GM12878 (cell line): Measurements from ENCODE around the gene KLHL22. TPM values are rescaled to one million over a fixed set of nuclear protein-coding genes. Genes with fewer than 3 reads are reported as not detected.

Experiments
- ATAC-seq: fragments of 200-7000 bp; cut with Tn5 transposase; 3 replicates; pipeline ENCODE4 v1.9.1; 2020; ENCODE audit warnings: mild to moderate bottlenecking, moderate library complexity
- BruUV-seq: library from RNA; stranded (reverse); fragments of 400-500 nt; replicated peaks from 2 replicates; lab custom pipeline; 2021; lab: Mats Ljungman, UMichigan
- CTCF ChIA-PET: fragments of 300-600 bp; sonication (Branson Sonifier 250); formaldehyde crosslinking; extraction: SDS; loops from one replicate; lab custom pipeline; 2021; ENCODE audit warnings: inconsistent platforms; lab: Yijun Ruan, JAX
- POLR2A ChIA-PET: fragments of 350-600 bp; formaldehyde crosslinking; extraction: SDS; loops from one replicate; lab custom pipeline; 2021; ENCODE audit warnings: inconsistent platforms; lab: Charles Lee
- RAD21 ChIA-PET: fragments of 300-600 bp; sonication (Branson Sonifier 250); formaldehyde crosslinking; loops from one replicate; lab custom pipeline; 2023; ENCODE audit warnings: antibody characterized with exemption; ENCODE audit not compliant: unreplicated experiment; lab: Charles Lee
- SMC1A ChIA-PET: fragments of 300-600 bp; sonication (Branson Sonifier 250); formaldehyde crosslinking; loops from one replicate; lab custom pipeline; 2023; ENCODE audit not compliant: unreplicated experiment, uncharacterized antibody; lab: Charles Lee
- DNase-seq: peaks from one replicate; pipeline ENCODE4 v3.0.0-alpha.2; 2011; ENCODE audit warnings: low read depth, low spot score
- FAIRE-seq: peaks from 3 replicates; lab custom pipeline; 2011; peaks lifted over from hg19 to GRCh38; lab: Jason Lieb, UNC
- H2AFZ ChIP-seq: 2 replicates; pipeline ENCODE4 v1.6.0; 2011; ENCODE audit warnings: low read depth, low read length, control low read depth; ENCODE audit not compliant: control insufficient read depth
- H3K27ac ChIP-seq: 2 replicates; pipeline ENCODE4 v1.5.1; 2011; ENCODE audit warnings: control low read depth; ENCODE audit not compliant: control insufficient read depth, insufficient read depth
- H3K27me3 ChIP-seq, 2 experiments: replicated peaks in 1 of 2; 2 replicates each; pipeline versions ENCODE4 v1.6.0 to v1.6.1; 2011; ENCODE audit warnings: low read length in 1 of 2; ENCODE audit not compliant: control insufficient read depth in 2 of 2, insufficient read depth in 2 of 2
- H3K36me3 ChIP-seq, 2 experiments: 2 replicates each; pipeline ENCODE4 v1.5.1; 2011; ENCODE audit warnings: low read length in 1 of 2; ENCODE audit not compliant: control insufficient read depth in 2 of 2, insufficient read depth in 2 of 2
- H3K4me1 ChIP-seq: 2 replicates; pipeline ENCODE4 v1.6.1; 2011; ENCODE audit warnings: mild to moderate bottlenecking, low read length, moderate library complexity, mixed read lengths; ENCODE audit not compliant: control insufficient read depth, insufficient read depth
- H3K4me2 ChIP-seq: 2 replicates; pipeline ENCODE4 v1.6.0; 2011; ENCODE audit warnings: control low read depth; ENCODE audit not compliant: control insufficient read depth, insufficient read depth
- H3K4me3 ChIP-seq: fragments of 200-600 bp; sonication (generic); 2 replicates; pipeline ENCODE4 v1.5.1; 2016
- H3K79me2 ChIP-seq: 2 replicates; pipeline ENCODE4 v1.6.0; 2011; ENCODE audit warnings: low read length; ENCODE audit not compliant: control insufficient read depth, insufficient read depth
- H3K9ac ChIP-seq: 2 replicates; pipeline ENCODE4 v1.8.0; 2011; ENCODE audit warnings: low read length, control low read depth, mixed read lengths; ENCODE audit not compliant: control insufficient read depth, insufficient read depth
- H3K9me3 ChIP-seq: replicated peaks from 3 replicates; pipeline ENCODE4 v1.5.1; 2011; ENCODE audit warnings: mild to moderate bottlenecking, low read length; ENCODE audit not compliant: control insufficient read depth, insufficient read depth
- H4K20me1 ChIP-seq: 2 replicates; pipeline ENCODE4 v1.6.0; 2011; ENCODE audit not compliant: control insufficient read depth, insufficient read depth
- CHD4 ChIP-seq: fragments of 200-600 bp; sonication (generic); IDR thresholded peaks from 2 replicates; pipeline ENCODE4 v1.6.1; 2016; ENCODE audit warnings: mild to moderate bottlenecking
- CREB1 ChIP-seq: IDR thresholded peaks from 2 replicates; pipeline ENCODE4 v1.6.1; 2012; ENCODE audit warnings: low read depth, mild to moderate bottlenecking, inconsistent platforms
- EED ChIP-seq: sonication (generic); IDR thresholded peaks from 2 replicates; pipeline ENCODE4 v1.6.1; 2016; ENCODE audit warnings: antibody characterized with exemption, low read depth
- EGR1 ChIP-seq, 2 experiments: IDR thresholded peaks; 1 replicate in 1 of 2; 2 replicates in 1 of 2; pipeline ENCODE4 v1.6.1; 2011 to 2012; ENCODE audit warnings: low read depth in 2 of 2, low read length in 2 of 2, borderline replicate concordance in 1 of 2, mild to moderate bottlenecking in 1 of 2, moderate library complexity in 1 of 2
- HDGF ChIP-seq: fragments of 450-650 bp; IDR thresholded peaks from 2 replicates; pipeline ENCODE4 v1.6.1; 2016; ENCODE audit warnings: antibody characterized with exemption
- MTA2 ChIP-seq: fragments of 450-650 bp; IDR thresholded peaks from 2 replicates; pipeline ENCODE4 v1.6.1; 2016; ENCODE audit warnings: low read depth, mild to moderate bottlenecking, moderate library complexity
- NRF1 ChIP-seq: conservative IDR thresholded peaks from 2 replicates; pipeline ENCODE4 v1.6.1; 2011; ENCODE audit warnings: mild to moderate bottlenecking, low read depth, low read length, improper control_type of control experiment
- SKIL ChIP-seq: fragments of 450-650 bp; IDR thresholded peaks from 2 replicates; pipeline ENCODE4 v1.6.1; 2017; ENCODE audit warnings: mild to moderate bottlenecking, low read depth, inconsistent platforms; ENCODE audit not compliant: poor library complexity, severe bottlenecking
- ZNF592 ChIP-seq: fragments of 450-650 bp; IDR thresholded peaks from 2 replicates; pipeline ENCODE4 v1.6.1; 2017; ENCODE audit warnings: mild to moderate bottlenecking, moderate library complexity
- WGBS: methylation state at CpG from one replicate; pipeline ENCODE4 v1.1.6; 2016; ENCODE audit warnings: low lambda C conversion rate; ENCODE audit not compliant: insufficient replicate concordance, insufficient coverage; ENCODE audit errors: missing lambda C conversion rate; 5-methylcytosine and 5-hydroxymethylcytosine counted together
- in situ Hi-C: fragments of 300-500 bp; cut with MboI; formaldehyde crosslinking; loops from 9 replicates; pipeline ENCODE4 v1.14.3; 2018; ENCODE audit warnings: mixed read lengths
- intact Hi-C: fragments of 100-400 bp; cut with micrococcal nuclease; formaldehyde crosslinking; loops from one replicate; pipeline ENCODE4 v1.14.2; 2022; ENCODE audit not compliant: unreplicated experiment
- polyA plus RNA-seq, 11 experiments: library from polyadenylated mRNA; depleted of rRNA in 4 of 11; unstranded in 6 of 11; stranded (reverse) in 5 of 11; fragments of >200 nt; fragmentation: Nextera tagmentation in 4 of 11; fragmentation: Illumina TruSeq in 1 of 11; extraction: Ambion mirVana in 4 of 11; extraction: Trizol in 1 of 11; gene quantifications; 1 replicate in 1 of 11; 2 replicates in 10 of 11; pipeline versions ENCODE4 v1.2.1 to v1.2.3, GENCODE V29; 2011 to 2016; ENCODE audit warnings: inconsistent platforms in 2 of 11, missing spikeins in 2 of 11, low read depth in 1 of 11
- total RNA-seq, 4 experiments: library from RNA; depleted of rRNA in 3 of 4; stranded (reverse); fragments of >200 nt in 3 of 4; fragmentation: Illumina TruSeq in 1 of 4; extraction: Trizol in 1 of 4; gene quantifications; 2 replicates each; pipeline versions ENCODE4 v1.2.1 to v1.2.3, GENCODE V29; 2013 to 2021
- TF ChIP-seq, protein P1 (sequence below): fragments of 450-650 bp; IDR thresholded peaks from 2 replicates; pipeline ENCODE4 v1.6.1; 2016; ENCODE audit warnings: mild to moderate bottlenecking, moderate library complexity, borderline replicate concordance
- TF ChIP-seq, protein P2 (sequence below): fragments of 450-650 bp; IDR thresholded peaks from 2 replicates; pipeline ENCODE4 v1.6.1; 2017; ENCODE audit warnings: antibody characterized with exemption, mild to moderate bottlenecking, moderate library complexity

Gene KLHL22
- total and polyA plus RNA-seq, 10 of the 15 experiments (the other 5 are each of a cell fraction or from before 2014, with no cell fraction given): 0.06 to 22.1 (median 14.2) TPM

DNA sequence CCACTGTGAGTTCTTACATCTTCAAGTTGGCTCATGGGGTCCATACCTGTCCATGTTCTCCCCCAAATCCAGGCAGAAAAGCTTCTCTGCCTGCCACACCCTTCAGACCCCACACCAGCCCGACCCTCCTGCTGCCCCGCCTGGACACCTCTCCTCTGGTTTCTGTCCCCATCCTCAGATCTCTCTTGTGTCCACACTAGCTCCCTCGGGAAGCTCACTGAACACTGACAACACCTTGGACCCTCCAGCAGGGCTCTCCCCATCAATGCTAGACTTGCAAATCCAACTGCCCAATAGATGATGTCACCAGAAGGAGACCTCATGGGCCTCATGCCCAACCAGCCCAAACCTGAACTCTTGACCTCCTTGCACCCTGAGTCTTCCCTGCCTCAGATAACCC, 60.8 kb downstream of the KLHL22 start:
- ChIA-PET RAD21 (no interaction called here), SMC1A (no interaction called here), CTCF (interaction anchor here (1.2 kb wide), 1 partner anchor 19 kb away, joined by 3 read pairs; no protein-coding TSS in a partner anchor), POLR2A (no interaction called here)
- no peak overlapping the region for H2AFZ ChIP-seq
- no peak overlapping the region for H3K4me2 ChIP-seq
- no peak overlapping the region for H3K9ac ChIP-seq
- FAIRE-seq (no peak), ATAC-seq (no peak), DNase-seq (no peak)
- no peak overlapping the region for H3K27ac ChIP-seq
- H4K20me1 ChIP-seq: no peaks in the 10 kb centered on the region; the same call in 1 of the 2 replicates
- H3K9me3 ChIP-seq: no peaks in the 10 kb centered on the region
- H3K4me1 ChIP-seq: peaks cover under 1% of the 10 kb centered on the region; the same call in 1 of the 2 replicates
- intact Hi-C loops: no loop called here
- no peaks in the 10 kb centered on the region for H3K79me2 ChIP-seq
- H3K4me3 ChIP-seq: no peak overlapping the region
- H3K27me3 ChIP-seq: peaks cover 14 to 24% of the 10 kb centered on the region in 2 experiments
- 44% methylated on average over 3 of the region's 3 CpGs for WGBS
- in situ Hi-C loops: no loop called here
- no TSS peak for BruUV-seq
- no peaks in the 10 kb centered on the region for H3K36me3 ChIP-seq
- TF ChIP-seq EED: no peak
- TF ChIP-seq SKIL: no peak
- TF ChIP-seq HDGF: no peak
- TF ChIP-seq CHD4: no peak
- TF ChIP-seq NRF1: no peak
- TF ChIP-seq, protein P1, sequence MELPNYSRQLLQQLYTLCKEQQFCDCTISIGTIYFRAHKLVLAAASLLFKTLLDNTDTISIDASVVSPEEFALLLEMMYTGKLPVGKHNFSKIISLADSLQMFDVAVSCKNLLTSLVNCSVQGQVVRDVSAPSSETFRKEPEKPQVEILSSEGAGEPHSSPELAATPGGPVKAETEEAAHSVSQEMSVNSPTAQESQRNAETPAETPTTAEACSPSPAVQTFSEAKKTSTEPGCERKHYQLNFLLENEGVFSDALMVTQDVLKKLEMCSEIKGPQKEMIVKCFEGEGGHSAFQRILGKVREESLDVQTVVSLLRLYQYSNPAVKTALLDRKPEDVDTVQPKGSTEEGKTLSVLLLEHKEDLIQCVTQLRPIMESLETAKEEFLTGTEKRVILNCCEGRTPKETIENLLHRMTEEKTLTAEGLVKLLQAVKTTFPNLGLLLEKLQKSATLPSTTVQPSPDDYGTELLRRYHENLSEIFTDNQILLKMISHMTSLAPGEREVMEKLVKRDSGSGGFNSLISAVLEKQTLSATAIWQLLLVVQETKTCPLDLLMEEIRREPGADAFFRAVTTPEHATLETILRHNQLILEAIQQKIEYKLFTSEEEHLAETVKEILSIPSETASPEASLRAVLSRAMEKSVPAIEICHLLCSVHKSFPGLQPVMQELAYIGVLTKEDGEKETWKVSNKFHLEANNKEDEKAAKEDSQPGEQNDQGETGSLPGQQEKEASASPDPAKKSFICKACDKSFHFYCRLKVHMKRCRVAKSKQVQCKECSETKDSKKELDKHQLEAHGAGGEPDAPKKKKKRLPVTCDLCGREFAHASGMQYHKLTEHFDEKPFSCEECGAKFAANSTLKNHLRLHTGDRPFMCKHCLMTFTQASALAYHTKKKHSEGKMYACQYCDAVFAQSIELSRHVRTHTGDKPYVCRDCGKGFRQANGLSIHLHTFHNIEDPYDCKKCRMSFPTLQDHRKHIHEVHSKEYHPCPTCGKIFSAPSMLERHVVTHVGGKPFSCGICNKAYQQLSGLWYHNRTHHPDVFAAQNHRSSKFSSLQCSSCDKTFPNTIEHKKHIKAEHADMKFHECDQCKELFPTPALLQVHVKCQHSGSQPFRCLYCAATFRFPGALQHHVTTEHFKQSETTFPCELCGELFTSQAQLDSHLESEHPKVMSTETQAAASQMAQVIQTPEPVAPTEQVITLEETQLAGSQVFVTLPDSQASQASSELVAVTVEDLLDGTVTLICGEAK: no peak
- no peak for TF ChIP-seq CREB1
- TF ChIP-seq, protein P2, sequence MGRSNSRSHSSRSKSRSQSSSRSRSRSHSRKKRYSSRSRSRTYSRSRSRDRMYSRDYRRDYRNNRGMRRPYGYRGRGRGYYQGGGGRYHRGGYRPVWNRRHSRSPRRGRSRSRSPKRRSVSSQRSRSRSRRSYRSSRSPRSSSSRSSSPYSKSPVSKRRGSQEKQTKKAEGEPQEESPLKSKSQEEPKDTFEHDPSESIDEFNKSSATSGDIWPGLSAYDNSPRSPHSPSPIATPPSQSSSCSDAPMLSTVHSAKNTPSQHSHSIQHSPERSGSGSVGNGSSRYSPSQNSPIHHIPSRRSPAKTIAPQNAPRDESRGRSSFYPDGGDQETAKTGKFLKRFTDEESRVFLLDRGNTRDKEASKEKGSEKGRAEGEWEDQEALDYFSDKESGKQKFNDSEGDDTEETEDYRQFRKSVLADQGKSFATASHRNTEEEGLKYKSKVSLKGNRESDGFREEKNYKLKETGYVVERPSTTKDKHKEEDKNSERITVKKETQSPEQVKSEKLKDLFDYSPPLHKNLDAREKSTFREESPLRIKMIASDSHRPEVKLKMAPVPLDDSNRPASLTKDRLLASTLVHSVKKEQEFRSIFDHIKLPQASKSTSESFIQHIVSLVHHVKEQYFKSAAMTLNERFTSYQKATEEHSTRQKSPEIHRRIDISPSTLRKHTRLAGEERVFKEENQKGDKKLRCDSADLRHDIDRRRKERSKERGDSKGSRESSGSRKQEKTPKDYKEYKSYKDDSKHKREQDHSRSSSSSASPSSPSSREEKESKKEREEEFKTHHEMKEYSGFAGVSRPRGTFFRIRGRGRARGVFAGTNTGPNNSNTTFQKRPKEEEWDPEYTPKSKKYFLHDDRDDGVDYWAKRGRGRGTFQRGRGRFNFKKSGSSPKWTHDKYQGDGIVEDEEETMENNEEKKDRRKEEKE: no peak
- TF ChIP-seq MTA2: no peak
- no peak for TF ChIP-seq EGR1 (IDR thresholded peaks at IDR 0.05; ENCODE audit: borderline replicate concordance in 1 of 2, low read depth in 2 of 2, low read length in 2 of 2)
- TF ChIP-seq ZNF592: no peak
